DMS53 treated with DMSO at 0.1 percent for 48 hours (cell line): ENCODE data around the gene ADGRF1.
"Not testable (repeated sequence)": the region's sequence is repeated elsewhere in the genome, so short reads cannot be mapped to it uniquely, and the experiment has no call there.

Experiments
- DNase-seq: peaks from one replicate; lab custom pipeline; 2025; ENCODE audit not compliant: unreplicated experiment; lab: John Stamatoyannopoulos, UW

ADGRF1 gene

GRCh38 chr6:47023573-47023972 is 18.6 kb downstream of the ADGRF1 start:
- no peak for DNase-seq

- no peak for DNase-seq
These were observed 19.9 kb downstream of the ADGRF1 start for GRCh38 chr6:47022191-47022590.

- no peak for DNase-seq
These were observed 22.2 kb downstream of the ADGRF1 start for GRCh38 chr6:47019941-47020340.

- DNase-seq, result no peak
These were observed 25.2 kb downstream of the ADGRF1 start for GRCh38 chr6:47016909-47017308.

GRCh38 chr6:47016261-47016660 is 25.9 kb downstream of the ADGRF1 start:
- no peak for DNase-seq

- DNase-seq, result no peak
These were observed 27.7 kb downstream of the ADGRF1 start for GRCh38 chr6:47014401-47014800.

GRCh38 chr6:47009583-47009982 is 32.5 kb downstream of the ADGRF1 start:
- DNase-seq, result no peak

- no peak for DNase-seq
These were observed 33.8 kb downstream of the ADGRF1 start for GRCh38 chr6:47008397-47008763.

GRCh38 chr6:47007657-47008396 is 34.3 kb downstream of the ADGRF1 start:
- DNase-seq, result no peak

GRCh38 chr6:47005486-47005885 is 36.6 kb downstream of the ADGRF1 start:
- no peak for DNase-seq

GRCh38 chr6:47004463-47004862 is 37.7 kb downstream of the ADGRF1 start:
- DNase-seq, result no peak

- DNase-seq, result no peak
These were observed 41.3 kb downstream of the ADGRF1 start for GRCh38 chr6:47000842-47001241.

- no peak for DNase-seq
These were observed 43.6 kb downstream of the ADGRF1 start for GRCh38 chr6:46998436-46999017.

GRCh38 chr6:46997646-46998045 is 44.5 kb downstream of the ADGRF1 start:
- DNase-seq, result no peak

GRCh38 chr6:46996860-46997641 is 45.1 kb downstream of the ADGRF1 start:
- no peak for DNase-seq

GRCh38 chr6:46994933-46995332 is 47.2 kb downstream of the ADGRF1 start:
- DNase-seq, result no peak

GRCh38 chr6:46993846-46994245 is 48.3 kb downstream of the ADGRF1 start:
- DNase-seq, result no peak

GRCh38 chr6:46992391-46992790 is 49.7 kb downstream of the ADGRF1 start:
- not testable (repeated sequence) for DNase-seq

- peak; percentile 73 for DNase-seq
These were observed 51.2 kb downstream of the ADGRF1 start for GRCh38 chr6:46990818-46991510.

- no peak for DNase-seq
These were observed 52.0 kb downstream of the ADGRF1 start for GRCh38 chr6:46990031-46990644.

GRCh38 chr6:46989398-46989797 is 52.7 kb downstream of the ADGRF1 start:
- no peak for DNase-seq
